H9 (cell line): ENCODE measurements around the gene BLOC1S5. TPM values are rescaled to one million over a fixed set of nuclear protein-coding genes. Genes with fewer than 3 reads are reported as not detected.

ENCODE experiments used
- DNase-seq: peaks from one replicate; pipeline ENCODE4 v3.0.0-alpha.2; 2017
- H2AFZ ChIP-seq: one replicate; pipeline ENCODE4 v1.6.1; 2013; ENCODE audit warnings: mild to moderate bottlenecking, low read length, control low read depth, moderate library complexity
- H2AK5ac ChIP-seq: 2 replicates; pipeline ENCODE4 v1.6.1; 2013; ENCODE audit warnings: low read length, control low read depth, mixed read lengths; ENCODE audit not compliant: insufficient read length
- H2BK120ac ChIP-seq: one replicate; pipeline ENCODE4 v1.6.1; 2013; ENCODE audit warnings: low read depth, mild to moderate bottlenecking, low read length, control low read depth, inconsistent platforms; ENCODE audit not compliant: poor library complexity, severe bottlenecking
- H2BK12ac ChIP-seq: 2 replicates; pipeline ENCODE4 v1.6.1; 2013; ENCODE audit warnings: low read length, control low read depth, mixed read lengths, low read depth; ENCODE audit not compliant: insufficient read length
- H2BK15ac ChIP-seq: 2 replicates; pipeline ENCODE4 v1.6.1; 2013; ENCODE audit warnings: low read depth, low read length, control low read depth
- H2BK20ac ChIP-seq: one replicate; pipeline ENCODE4 v1.6.1; 2013; ENCODE audit warnings: low read depth, mild to moderate bottlenecking, low read length, control low read depth, inconsistent platforms; ENCODE audit not compliant: poor library complexity, severe bottlenecking
- H2BK5ac ChIP-seq: 2 replicates; pipeline ENCODE4 v1.6.1; 2013; ENCODE audit warnings: low read length, control low read depth, mixed read lengths; ENCODE audit not compliant: insufficient read length
- H3K14ac ChIP-seq: 2 replicates; pipeline ENCODE4 v1.6.1; 2013; ENCODE audit warnings: low read length, control low read depth; ENCODE audit not compliant: insufficient read depth
- H3K18ac ChIP-seq: 2 replicates; pipeline ENCODE4 v1.6.1; 2013; ENCODE audit warnings: low read depth, mild to moderate bottlenecking, mixed read lengths, low read length, control low read depth; ENCODE audit not compliant: insufficient read length
- H3K23ac ChIP-seq: 2 replicates; pipeline ENCODE4 v1.6.1; 2013; ENCODE audit warnings: low read length, control low read depth, mixed read lengths, low read depth; ENCODE audit not compliant: insufficient read length
- H3K23me2 ChIP-seq: 2 replicates; pipeline ENCODE4 v1.6.1; 2013; ENCODE audit warnings: low read depth, mild to moderate bottlenecking, mixed read lengths, low read length, control low read depth; ENCODE audit not compliant: insufficient read length, poor library complexity, severe bottlenecking
- H3K27ac ChIP-seq: 2 replicates; pipeline ENCODE4 v1.5.1; 2013; ENCODE audit warnings: low read length, control low read depth, mixed read lengths, low read depth; ENCODE audit not compliant: insufficient read length
- H3K27me3 ChIP-seq: 2 replicates; pipeline ENCODE4 v1.6.1; 2013; ENCODE audit warnings: low read length, control low read depth, inconsistent platforms; ENCODE audit not compliant: insufficient read depth
- H3K4ac ChIP-seq: 2 replicates; pipeline ENCODE4 v1.6.1; 2013; ENCODE audit warnings: low read depth, mild to moderate bottlenecking, control low read depth, inconsistent platforms, low read length, moderate library complexity
- H3K4me1 ChIP-seq: 2 replicates; pipeline ENCODE4 v1.6.1; 2013; ENCODE audit warnings: low read length, control low read depth, inconsistent platforms; ENCODE audit not compliant: insufficient read depth
- H3K4me2 ChIP-seq: 2 replicates; pipeline ENCODE4 v1.6.1; 2013; ENCODE audit warnings: low read length, control low read depth, mixed read lengths; ENCODE audit not compliant: insufficient read length, insufficient read depth
- H3K56ac ChIP-seq: 2 replicates; pipeline ENCODE4 v1.6.1; 2013; ENCODE audit warnings: low read depth, mild to moderate bottlenecking, mixed read lengths, low read length, control low read depth; ENCODE audit not compliant: insufficient read length
- H3K79me1 ChIP-seq: 2 replicates; pipeline ENCODE4 v1.6.1; 2013; ENCODE audit warnings: low read depth, mild to moderate bottlenecking, moderate library complexity, low read length, control low read depth, inconsistent platforms; ENCODE audit not compliant: insufficient read depth, poor library complexity, severe bottlenecking
- H3K79me2 ChIP-seq: 2 replicates; pipeline ENCODE4 v1.6.1; 2013; ENCODE audit warnings: low read length, control low read depth, inconsistent platforms; ENCODE audit not compliant: insufficient read depth
- H3K9ac ChIP-seq: 2 replicates; pipeline ENCODE4 v1.6.1; 2013; ENCODE audit warnings: low read length, control low read depth, mixed read lengths; ENCODE audit not compliant: insufficient read length; ENCODE audit errors: extremely low read depth
- H3K9me3 ChIP-seq: one replicate; pipeline ENCODE4 v1.6.1; 2013; ENCODE audit warnings: low read depth, low read length, inconsistent platforms; ENCODE audit not compliant: control insufficient read depth
- H3T11ph ChIP-seq: one replicate; pipeline ENCODE4 v1.6.1; 2013; ENCODE audit warnings: mild to moderate bottlenecking, low read length, control low read depth, inconsistent platforms
- H4K20me1 ChIP-seq: one replicate; pipeline ENCODE4 v1.6.1; 2013; ENCODE audit not compliant: control insufficient read depth, insufficient read length, insufficient read depth
- H4K5ac ChIP-seq: 2 replicates; pipeline ENCODE4 v1.6.1; 2013; ENCODE audit warnings: low read depth, mild to moderate bottlenecking, mixed read lengths, low read length, control low read depth; ENCODE audit not compliant: insufficient read length
- H4K8ac ChIP-seq: replicated peaks from 2 replicates; pipeline ENCODE4 v1.6.1; 2013; ENCODE audit warnings: low read length, control low read depth, mixed read lengths, low read depth; ENCODE audit not compliant: insufficient read length
- H4K91ac ChIP-seq: 2 replicates; pipeline ENCODE4 v1.6.1; 2013; ENCODE audit warnings: low read depth, mild to moderate bottlenecking, moderate library complexity, mixed read lengths, low read length, control low read depth; ENCODE audit not compliant: insufficient read length
- H3K27ac Mint-ChIP-seq, 3 experiments: 2 replicates in 2 of 3; 3 replicates in 1 of 3; pipeline ENCODE4 v1.8.0; 2020 to 2021; ENCODE audit warnings: mixed read lengths in 3 of 3, mild to moderate bottlenecking in 1 of 3, moderate library complexity in 1 of 3
- H3K27me3 Mint-ChIP-seq: 2 replicates; pipeline ENCODE4 v1.8.0; 2021; ENCODE audit warnings: low read depth, mild to moderate bottlenecking, moderate library complexity, mixed read lengths
- H3K36me3 Mint-ChIP-seq, 3 experiments: 2 replicates in 2 of 3; 3 replicates in 1 of 3; pipeline ENCODE4 v1.8.0; 2020 to 2021; ENCODE audit warnings: low read depth in 3 of 3, mixed read lengths in 3 of 3; ENCODE audit not compliant: insufficient read depth in 1 of 3
- H3K4me1 Mint-ChIP-seq, 2 experiments: 2 replicates each; pipeline ENCODE4 v1.8.0; 2020; ENCODE audit warnings: mixed read lengths in 2 of 2
- H3K4me3 Mint-ChIP-seq, 2 experiments: 2 replicates in 1 of 2; 3 replicates in 1 of 2; pipeline ENCODE4 v1.8.0; 2020 to 2021; ENCODE audit warnings: mild to moderate bottlenecking in 2 of 2, mixed read lengths in 2 of 2, moderate library complexity in 1 of 2
- H3K9me3 Mint-ChIP-seq, 2 experiments: 2 replicates in 1 of 2; 3 replicates in 1 of 2; pipeline ENCODE4 v1.8.0; 2020; ENCODE audit warnings: mild to moderate bottlenecking in 2 of 2, mixed read lengths in 2 of 2, moderate library complexity in 1 of 2
- CTCF ChIP-seq: fragments of 200-600 bp; sonication (generic); conservative IDR thresholded peaks from 3 replicates; pipeline ENCODE4 v1.8.0; 2021; ENCODE audit warnings: antibody characterized with exemption, mild to moderate bottlenecking
- WGBS: extraction: QIAGEN DNeasy Blood & Tissue Kit; methylation state at CpG from one replicate; pipeline ENCODE4 v1.1.7; 2013; ENCODE audit warnings: missing lambda C conversion rate, low lambda C conversion rate, mixed read lengths; ENCODE audit not compliant: insufficient read length; ENCODE audit errors: extremely low coverage; 5-methylcytosine and 5-hydroxymethylcytosine counted together
- total RNA-seq: library from RNA; stranded (reverse); gene quantifications from 2 replicates; pipeline ENCODE4 v1.2.1, GENCODE V29; 2021

BLOC1S5 gene
- total RNA-seq, 1 experiment from 2014 or later: 15.6 TPM

GRCh38 chr6:8108031-8108660 lies 44.0 kb upstream of the BLOC1S5 start:
- no peak overlapping the region for H2BK12ac ChIP-seq
- no peak overlapping the region for H4K5ac ChIP-seq
- no peaks in the 10 kb centered on the region for H3K36me3 Mint-ChIP-seq
- H3K56ac ChIP-seq: no peak overlapping the region
- no peak overlapping the region for H4K91ac ChIP-seq
- DNase-seq: no peak
- H4K8ac ChIP-seq: no peak overlapping the region
- no peak overlapping the region for H3T11ph ChIP-seq
- WGBS: no CpG with 5 or more reads among the region's 4 CpGs
- no peaks in the 10 kb centered on the region for H3K9me3 ChIP-seq
- no peaks in the 10 kb centered on the region for H3K27me3 ChIP-seq
- H3K4me2 ChIP-seq: no peak overlapping the region
- H3K18ac ChIP-seq: no peak overlapping the region
- H3K79me2 ChIP-seq: no peaks in the 10 kb centered on the region
- no peak overlapping the region for H2BK15ac ChIP-seq
- no peak overlapping the region for H3K4me3 Mint-ChIP-seq
- H2BK5ac ChIP-seq: no peak overlapping the region
- H2AFZ ChIP-seq: no peak overlapping the region
- no peaks in the 10 kb centered on the region for H3K23me2 ChIP-seq
- no peaks in the 10 kb centered on the region for H3K4me1 ChIP-seq
- no peaks in the 10 kb centered on the region for H4K20me1 ChIP-seq
- H3K23ac ChIP-seq: no peak overlapping the region
- no peak overlapping the region for H2BK20ac ChIP-seq
- H3K4me1 Mint-ChIP-seq: peaks cover under 1% of the 10 kb centered on the region in 2 experiments; a peak in 2 of 4 replicates
- no peak overlapping the region for H3K14ac ChIP-seq
- no peak overlapping the region for H3K4ac ChIP-seq
- no peak overlapping the region; a peak in 1 of 7 replicates for H3K27ac Mint-ChIP-seq
- H3K9me3 Mint-ChIP-seq: no peaks in the 10 kb centered on the region; a peak in 1 of 5 replicates
- no peak overlapping the region for H2BK120ac ChIP-seq
- TF ChIP-seq CTCF: no peak
- H3K27ac ChIP-seq: no peak overlapping the region
- H3K79me1 ChIP-seq: no peaks in the 10 kb centered on the region
- H3K9ac ChIP-seq: no peak overlapping the region
- H2AK5ac ChIP-seq: no peak overlapping the region
- peaks cover 3% of the 10 kb centered on the region; the same call in 1 of the 2 replicates for H3K27me3 Mint-ChIP-seq
